GM12878 (cell line): Measurements from ENCODE around the gene PLVAP. TPM values are rescaled to one million over a fixed set of nuclear protein-coding genes. Genes with fewer than 3 reads are reported as not detected.

Experiments used
- BHLHE40 ChIP-seq, 2 experiments: fragments of 450-650 bp in 1 of 2; IDR thresholded peaks; 2 replicates each; pipeline ENCODE4 v1.6.1; 2011 to 2017; ENCODE audit warnings: low read depth in 2 of 2, borderline replicate concordance in 1 of 2, improper control_type of control experiment in 1 of 2, low read length in 1 of 2, mild to moderate bottlenecking in 1 of 2
- DPF2 ChIP-seq: fragments of 450-650 bp; IDR thresholded peaks from 2 replicates; pipeline ENCODE4 v1.6.1; 2017; ENCODE audit warnings: mild to moderate bottlenecking
- E4F1 ChIP-seq: fragments of 450-650 bp; IDR thresholded peaks from 2 replicates; pipeline ENCODE4 v1.6.1; 2018; ENCODE audit warnings: borderline replicate concordance, mild to moderate bottlenecking; ENCODE audit not compliant: partially characterized antibody
- FOXK2 ChIP-seq: fragments of 450-650 bp; IDR thresholded peaks from 2 replicates; pipeline ENCODE4 v1.6.1; 2017; ENCODE audit warnings: mild to moderate bottlenecking, moderate library complexity
- HDAC2 ChIP-seq: fragments of 200-600 bp; sonication (generic); IDR thresholded peaks from 2 replicates; pipeline ENCODE4 v1.6.1; 2017
- IKZF1 ChIP-seq: fragments of 450-650 bp; conservative IDR thresholded peaks from 2 replicates; pipeline ENCODE4 v1.6.1; 2017; ENCODE audit warnings: antibody characterized with exemption, mild to moderate bottlenecking
- MYB ChIP-seq: fragments of 150-350 bp; IDR thresholded peaks from 2 replicates; pipeline ENCODE4 v1.6.1; 2014; ENCODE audit warnings: mild to moderate bottlenecking, low read depth, low read length, borderline replicate concordance
- POU2F2 ChIP-seq: IDR thresholded peaks from 3 replicates; pipeline ENCODE4 v1.6.1; 2011; ENCODE audit warnings: low read depth, mild to moderate bottlenecking, low read length, borderline replicate concordance
- RFX5 ChIP-seq: IDR thresholded peaks from 2 replicates; pipeline ENCODE4 v1.6.1; 2011; ENCODE audit warnings: low read depth, low read length, improper control_type of control experiment
- SMARCA5 ChIP-seq: fragments of 450-650 bp; IDR thresholded peaks from 2 replicates; pipeline ENCODE4 v1.6.1; 2017; ENCODE audit warnings: mild to moderate bottlenecking
- SP1 ChIP-seq: IDR thresholded peaks from one replicate; pipeline ENCODE4 v1.6.1; 2011; ENCODE audit warnings: low read depth, low read length
- SPI1 ChIP-seq: IDR thresholded peaks from 2 replicates; pipeline ENCODE4 v1.6.1; 2011; ENCODE audit warnings: low read depth, mild to moderate bottlenecking, low read length, moderate library complexity, borderline replicate concordance; ENCODE audit not compliant: insufficient read depth
- TAF1 ChIP-seq: IDR thresholded peaks from 2 replicates; pipeline ENCODE4 v1.6.1; 2011; ENCODE audit warnings: mild to moderate bottlenecking, low read depth, low read length, borderline replicate concordance
- TCF7 ChIP-seq: IDR thresholded peaks from 2 replicates; pipeline ENCODE4 v1.6.1; 2014; ENCODE audit warnings: antibody characterized with exemption, borderline replicate concordance
- YY1 ChIP-seq: IDR thresholded peaks from 2 replicates; pipeline ENCODE4 v1.6.1; 2011; ENCODE audit warnings: low read depth, mild to moderate bottlenecking, low read length
- ZNF592 ChIP-seq: fragments of 450-650 bp; IDR thresholded peaks from 2 replicates; pipeline ENCODE4 v1.6.1; 2017; ENCODE audit warnings: mild to moderate bottlenecking, moderate library complexity
- ZNF622 ChIP-seq: fragments of 450-650 bp; IDR thresholded peaks from 2 replicates; pipeline ENCODE4 v1.6.1; 2017; ENCODE audit warnings: mild to moderate bottlenecking, inconsistent platforms
- polyA plus RNA-seq, 11 experiments: library from polyadenylated mRNA; depleted of rRNA in 4 of 11; unstranded in 6 of 11; stranded (reverse) in 5 of 11; fragments of >200 nt; fragmentation: Nextera tagmentation in 4 of 11; fragmentation: Illumina TruSeq in 1 of 11; extraction: Ambion mirVana in 4 of 11; extraction: Trizol in 1 of 11; gene quantifications; 1 replicate in 1 of 11; 2 replicates in 10 of 11; pipeline versions ENCODE4 v1.2.1 to v1.2.3, GENCODE V29; 2011 to 2016; ENCODE audit warnings: inconsistent platforms in 2 of 11, missing spikeins in 2 of 11, low read depth in 1 of 11
- total RNA-seq, 4 experiments: library from RNA; depleted of rRNA in 3 of 4; stranded (reverse); fragments of >200 nt in 3 of 4; fragmentation: Illumina TruSeq in 1 of 4; extraction: Trizol in 1 of 4; gene quantifications; 2 replicates each; pipeline versions ENCODE4 v1.2.1 to v1.2.3, GENCODE V29; 2013 to 2021
- TF ChIP-seq, protein P1 (sequence below): fragments of 450-650 bp; IDR thresholded peaks from 2 replicates; pipeline ENCODE4 v1.6.1; 2017; ENCODE audit warnings: antibody characterized with exemption, mild to moderate bottlenecking, moderate library complexity
- TF ChIP-seq, protein P2 (sequence below): IDR thresholded peaks from 2 replicates; pipeline ENCODE4 v1.6.1; 2012; ENCODE audit warnings: low read length, inconsistent platforms

Gene PLVAP
- total and polyA plus RNA-seq, 10 of the 15 experiments (the other 5 are each of a cell fraction or from before 2014, with no cell fraction given): 0.03 to 0.54 (median 0.06) TPM; not detected in 4

DNA sequence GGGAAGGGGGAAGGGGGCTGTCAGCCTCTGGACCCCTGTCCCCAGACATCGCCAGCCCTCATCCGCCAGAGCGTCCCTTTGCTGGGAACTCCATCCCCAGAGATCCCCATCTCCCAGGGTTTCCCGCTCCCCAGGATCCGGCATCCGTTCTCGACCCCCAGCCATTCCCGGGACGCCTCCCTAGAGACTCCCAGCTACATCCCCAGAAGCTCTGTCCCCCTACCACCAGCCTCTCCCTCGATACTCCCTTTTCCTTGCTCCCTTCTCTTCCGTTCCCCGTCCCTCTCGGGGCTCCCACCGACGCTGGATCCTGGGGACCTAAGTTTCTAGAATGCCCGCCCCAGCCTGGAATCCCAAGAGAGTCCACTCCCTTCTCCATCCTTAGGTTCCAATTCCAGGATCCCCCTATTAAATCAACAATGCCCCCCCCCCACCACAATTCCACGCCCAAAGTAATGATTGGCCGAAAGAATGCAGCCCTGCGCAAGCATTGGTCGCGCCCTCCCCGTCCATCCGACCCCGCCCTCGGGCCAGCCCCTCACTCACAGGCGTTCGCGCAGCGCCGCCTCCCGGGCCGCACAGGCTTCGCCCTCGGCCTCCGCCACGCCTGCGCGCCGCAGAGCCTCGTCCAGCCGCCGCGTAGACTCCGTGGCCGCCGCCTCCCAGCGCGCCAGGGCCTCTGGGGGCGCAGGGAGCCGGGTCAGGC is 13.7 kb upstream of the PLVAP start (continued):
- TF ChIP-seq ZNF592 (0 out of 2 replicates have a peak, but pooled peaks have one; percentile 64), HDAC2 (no peak), SPI1 (no peak), POU2F2 (no peak), TAF1 (no peak), TCF7 (no peak), IKZF1 (peak; percentile 53), BHLHE40 (IDR thresholded peaks at IDR 0.05; ENCODE audit: borderline replicate concordance in 1 of 2, low read depth in 2 of 2, low read length in 1 of 2) (no peak; a peak in 1 of 4 replicates), MYB (no peak), E4F1 (no peak), ZNF622 (no peak), SMARCA5 (peak; percentile 64; the same call in 1 of the 2 replicates), RFX5 (peak; percentile 61; the same call in 1 of the 2 replicates), FOXK2 (no peak), DPF2 (no peak), SP1 (peak; percentile 83), YY1 (peak; percentile 46; the same call in 1 of the 2 replicates)
- TF ChIP-seq, protein P1, sequence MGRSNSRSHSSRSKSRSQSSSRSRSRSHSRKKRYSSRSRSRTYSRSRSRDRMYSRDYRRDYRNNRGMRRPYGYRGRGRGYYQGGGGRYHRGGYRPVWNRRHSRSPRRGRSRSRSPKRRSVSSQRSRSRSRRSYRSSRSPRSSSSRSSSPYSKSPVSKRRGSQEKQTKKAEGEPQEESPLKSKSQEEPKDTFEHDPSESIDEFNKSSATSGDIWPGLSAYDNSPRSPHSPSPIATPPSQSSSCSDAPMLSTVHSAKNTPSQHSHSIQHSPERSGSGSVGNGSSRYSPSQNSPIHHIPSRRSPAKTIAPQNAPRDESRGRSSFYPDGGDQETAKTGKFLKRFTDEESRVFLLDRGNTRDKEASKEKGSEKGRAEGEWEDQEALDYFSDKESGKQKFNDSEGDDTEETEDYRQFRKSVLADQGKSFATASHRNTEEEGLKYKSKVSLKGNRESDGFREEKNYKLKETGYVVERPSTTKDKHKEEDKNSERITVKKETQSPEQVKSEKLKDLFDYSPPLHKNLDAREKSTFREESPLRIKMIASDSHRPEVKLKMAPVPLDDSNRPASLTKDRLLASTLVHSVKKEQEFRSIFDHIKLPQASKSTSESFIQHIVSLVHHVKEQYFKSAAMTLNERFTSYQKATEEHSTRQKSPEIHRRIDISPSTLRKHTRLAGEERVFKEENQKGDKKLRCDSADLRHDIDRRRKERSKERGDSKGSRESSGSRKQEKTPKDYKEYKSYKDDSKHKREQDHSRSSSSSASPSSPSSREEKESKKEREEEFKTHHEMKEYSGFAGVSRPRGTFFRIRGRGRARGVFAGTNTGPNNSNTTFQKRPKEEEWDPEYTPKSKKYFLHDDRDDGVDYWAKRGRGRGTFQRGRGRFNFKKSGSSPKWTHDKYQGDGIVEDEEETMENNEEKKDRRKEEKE: no peak
- TF ChIP-seq, protein P2, sequence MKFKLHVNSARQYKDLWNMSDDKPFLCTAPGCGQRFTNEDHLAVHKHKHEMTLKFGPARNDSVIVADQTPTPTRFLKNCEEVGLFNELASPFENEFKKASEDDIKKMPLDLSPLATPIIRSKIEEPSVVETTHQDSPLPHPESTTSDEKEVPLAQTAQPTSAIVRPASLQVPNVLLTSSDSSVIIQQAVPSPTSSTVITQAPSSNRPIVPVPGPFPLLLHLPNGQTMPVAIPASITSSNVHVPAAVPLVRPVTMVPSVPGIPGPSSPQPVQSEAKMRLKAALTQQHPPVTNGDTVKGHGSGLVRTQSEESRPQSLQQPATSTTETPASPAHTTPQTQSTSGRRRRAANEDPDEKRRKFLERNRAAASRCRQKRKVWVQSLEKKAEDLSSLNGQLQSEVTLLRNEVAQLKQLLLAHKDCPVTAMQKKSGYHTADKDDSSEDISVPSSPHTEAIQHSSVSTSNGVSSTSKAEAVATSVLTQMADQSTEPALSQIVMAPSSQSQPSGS: no peak
